ENCODE results near the gene PKN2.
A peak's percentile ranks its signal among the peaks of the same experiment; 100 is the strongest.
"Not testable (repeated sequence)": the region's sequence is repeated elsewhere in the genome, so short reads cannot be mapped to it uniquely, and the experiment has no call there.

The PKN2 gene

GRCh38 chr1:88673446-88673845 lies 10.6 kb upstream of the PKN2 start:
- DNase-seq, result no peak

GRCh38 chr1:88678405-88678804 lies 5.7 kb upstream of the PKN2 start:
- DNase-seq, result no peak

GRCh38 chr1:88680471-88680870 lies 3.6 kb upstream of the PKN2 start:
- DNase-seq, result no peak

- no peak for DNase-seq
These were observed 3.0 kb upstream of the PKN2 start for GRCh38 chr1:88680911-88681622.

GRCh38 chr1:88684482-88685258 lies 597 bp downstream of the PKN2 start:
- peak; percentile 96 for DNase-seq

GRCh38 chr1:88685259-88685620 lies 1.2 kb downstream of the PKN2 start:
- no peak for DNase-seq

GRCh38 chr1:88691540-88691939 lies 7.5 kb downstream of the PKN2 start:
- no peak for DNase-seq

GRCh38 chr1:88695781-88696180 lies 11.7 kb downstream of the PKN2 start:
- no peak for DNase-seq

GRCh38 chr1:88697503-88697902 lies 13.4 kb downstream of the PKN2 start:
- no peak for DNase-seq

GRCh38 chr1:88698140-88698539 lies 14.1 kb downstream of the PKN2 start:
- DNase-seq, result no peak

- no peak for DNase-seq
These were observed 14.7 kb downstream of the PKN2 start for GRCh38 chr1:88698764-88699163.

- no peak for DNase-seq
These were observed 16.4 kb downstream of the PKN2 start for GRCh38 chr1:88700425-88701013.

- DNase-seq, result no peak
These were observed 17.2 kb downstream of the PKN2 start for GRCh38 chr1:88701275-88701674.

- DNase-seq, result not testable (repeated sequence)
These were observed 17.7 kb downstream of the PKN2 start for GRCh38 chr1:88701793-88702192.

GRCh38 chr1:88708011-88708410 lies 23.9 kb downstream of the PKN2 start:
- no peak for DNase-seq

GRCh38 chr1:88712907-88713306 lies 28.8 kb downstream of the PKN2 start:
- not testable (repeated sequence) for DNase-seq

GRCh38 chr1:88716571-88716970 lies 32.5 kb downstream of the PKN2 start:
- not testable (repeated sequence) for DNase-seq

GRCh38 chr1:88722492-88722891 lies 38.4 kb downstream of the PKN2 start:
- no peak for DNase-seq

- DNase-seq, result no peak
These were observed 42.6 kb downstream of the PKN2 start for GRCh38 chr1:88726697-88727096.

GRCh38 chr1:88727205-88727604 lies 43.1 kb downstream of the PKN2 start:
- no peak for DNase-seq

GRCh38 chr1:88729297-88729696 lies 45.2 kb downstream of the PKN2 start:
- no peak for DNase-seq

GRCh38 chr1:88730132-88730675 lies 46.1 kb downstream of the PKN2 start:
- no peak for DNase-seq

- no peak for DNase-seq
These were observed 46.9 kb downstream of the PKN2 start for GRCh38 chr1:88730995-88731394.

Data from right kidney (tissue), 1 donor.